Omental fat pad (tissue), 4 donors: Measurements from ENCODE around the gene MEIS1. TPM values are rescaled to one million over a fixed set of nuclear protein-coding genes. Genes with fewer than 3 reads are reported as not detected.

ENCODE experiments used
- ATAC-seq: fragments of 150-250 bp; one replicate; pipeline ENCODE4 v1.9.1; 2016; ENCODE audit warnings: mild to moderate bottlenecking, moderate library complexity; ENCODE audit not compliant: low FRiP score
- DNase-seq: peaks from one replicate; pipeline ENCODE4 v3.0.0-alpha.2; 2019; ENCODE audit warnings: low spot score
- total RNA-seq, 4 donors: library from RNA; depleted of rRNA; stranded (reverse); fragments of >200 nt; gene quantifications; one replicate each; pipeline ENCODE4 v1.1.0, GENCODE V29; 2016
- TF ChIP-seq, protein P1 (sequence below), 3 donors: fragments of 450-650 bp; IDR thresholded peaks; one replicate each; pipeline ENCODE4 v1.5.1; 2016 to 2017; ENCODE audit warnings: antibody characterized with exemption in 3 of 3, mild to moderate bottlenecking in 3 of 3, moderate library complexity in 2 of 3

The MEIS1 gene
- total RNA-seq, 4 donors from 2014 or later, result 19.8 to 67.3 (median 46.3) TPM

DNA sequence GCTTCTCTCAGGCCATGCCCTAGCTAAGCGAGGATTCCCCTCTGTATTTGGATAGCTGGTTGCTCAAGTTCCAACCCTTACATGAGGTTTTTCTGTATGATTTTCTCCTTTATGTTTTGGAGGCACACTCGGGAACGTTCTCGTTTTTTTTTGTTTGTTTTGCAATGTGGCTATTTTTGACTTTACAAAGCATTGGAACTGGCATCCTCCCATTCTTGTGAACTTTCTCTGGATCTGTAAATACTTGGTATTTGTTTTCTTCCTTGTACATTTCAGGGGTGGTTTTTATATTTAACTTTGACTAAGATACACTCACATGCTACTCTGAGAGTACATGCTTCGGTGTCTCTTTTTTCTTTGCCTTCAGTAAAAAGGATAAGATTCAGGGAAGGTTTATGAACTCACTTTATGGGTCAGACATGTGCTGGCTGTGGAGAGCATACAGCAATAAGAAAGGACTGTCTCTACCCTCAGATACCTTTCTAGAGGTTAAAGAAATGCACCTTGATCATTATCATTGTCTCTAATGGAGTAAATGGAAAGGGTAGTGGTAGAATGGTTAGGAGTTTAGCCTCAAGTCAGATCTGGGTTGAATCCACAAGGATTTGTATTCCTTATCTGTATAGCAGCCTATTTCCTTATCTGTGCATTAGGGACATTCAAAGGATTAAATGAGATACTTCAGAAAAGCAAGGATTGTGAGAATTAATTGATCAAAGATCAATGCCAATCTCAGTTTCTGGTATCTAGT is 61.9 kb downstream of the MEIS1 start:
- TF ChIP-seq, protein P1, sequence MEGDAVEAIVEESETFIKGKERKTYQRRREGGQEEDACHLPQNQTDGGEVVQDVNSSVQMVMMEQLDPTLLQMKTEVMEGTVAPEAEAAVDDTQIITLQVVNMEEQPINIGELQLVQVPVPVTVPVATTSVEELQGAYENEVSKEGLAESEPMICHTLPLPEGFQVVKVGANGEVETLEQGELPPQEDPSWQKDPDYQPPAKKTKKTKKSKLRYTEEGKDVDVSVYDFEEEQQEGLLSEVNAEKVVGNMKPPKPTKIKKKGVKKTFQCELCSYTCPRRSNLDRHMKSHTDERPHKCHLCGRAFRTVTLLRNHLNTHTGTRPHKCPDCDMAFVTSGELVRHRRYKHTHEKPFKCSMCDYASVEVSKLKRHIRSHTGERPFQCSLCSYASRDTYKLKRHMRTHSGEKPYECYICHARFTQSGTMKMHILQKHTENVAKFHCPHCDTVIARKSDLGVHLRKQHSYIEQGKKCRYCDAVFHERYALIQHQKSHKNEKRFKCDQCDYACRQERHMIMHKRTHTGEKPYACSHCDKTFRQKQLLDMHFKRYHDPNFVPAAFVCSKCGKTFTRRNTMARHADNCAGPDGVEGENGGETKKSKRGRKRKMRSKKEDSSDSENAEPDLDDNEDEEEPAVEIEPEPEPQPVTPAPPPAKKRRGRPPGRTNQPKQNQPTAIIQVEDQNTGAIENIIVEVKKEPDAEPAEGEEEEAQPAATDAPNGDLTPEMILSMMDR (IDR thresholded peaks at IDR 0.05), result no peak
- no peak for ATAC-seq
- DNase-seq, result no peak

DNA sequence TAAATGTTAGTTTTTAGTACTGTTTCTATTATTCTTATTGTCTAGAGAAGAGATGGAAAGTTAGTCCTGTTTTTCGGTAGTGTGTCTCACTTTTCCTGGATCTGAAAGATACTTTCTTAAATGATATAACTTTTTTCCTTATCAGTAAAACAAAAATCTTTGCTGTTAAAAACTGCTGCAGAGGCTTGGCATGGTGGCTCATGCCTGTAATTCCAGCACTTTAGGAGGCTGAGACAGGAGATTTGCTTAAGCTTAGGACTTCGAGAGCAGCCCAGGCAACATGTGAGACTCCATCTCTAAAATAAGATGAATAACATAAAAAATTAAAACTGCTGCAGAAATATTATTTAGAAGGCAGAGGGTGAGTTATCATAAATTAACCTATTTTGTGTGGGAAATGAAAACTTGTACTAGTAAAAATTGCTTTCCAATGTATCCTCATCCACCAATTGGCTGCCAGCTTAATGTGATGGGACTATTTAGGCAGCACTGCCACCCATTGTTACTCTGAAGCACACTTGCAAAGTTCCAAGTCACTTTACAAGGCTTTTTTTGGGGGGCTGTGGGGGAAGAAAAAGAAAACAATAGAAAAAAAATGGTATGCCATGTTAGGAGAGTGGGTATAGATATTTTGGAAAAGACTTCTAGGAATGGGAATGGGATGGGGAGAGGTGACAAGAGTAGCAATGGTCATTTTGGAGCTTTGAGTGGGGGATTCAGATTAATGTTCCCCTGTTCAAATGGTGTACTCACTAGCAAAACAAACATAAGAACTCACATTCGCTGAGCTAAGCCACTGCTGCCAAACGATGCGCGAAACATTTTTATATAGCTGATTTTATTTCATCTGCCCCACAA is 62.7 kb downstream of the MEIS1 start:
- TF ChIP-seq, protein P1 (IDR thresholded peaks at IDR 0.05), result no peak
- DNase-seq, result no peak
- no peak for ATAC-seq

DNA sequence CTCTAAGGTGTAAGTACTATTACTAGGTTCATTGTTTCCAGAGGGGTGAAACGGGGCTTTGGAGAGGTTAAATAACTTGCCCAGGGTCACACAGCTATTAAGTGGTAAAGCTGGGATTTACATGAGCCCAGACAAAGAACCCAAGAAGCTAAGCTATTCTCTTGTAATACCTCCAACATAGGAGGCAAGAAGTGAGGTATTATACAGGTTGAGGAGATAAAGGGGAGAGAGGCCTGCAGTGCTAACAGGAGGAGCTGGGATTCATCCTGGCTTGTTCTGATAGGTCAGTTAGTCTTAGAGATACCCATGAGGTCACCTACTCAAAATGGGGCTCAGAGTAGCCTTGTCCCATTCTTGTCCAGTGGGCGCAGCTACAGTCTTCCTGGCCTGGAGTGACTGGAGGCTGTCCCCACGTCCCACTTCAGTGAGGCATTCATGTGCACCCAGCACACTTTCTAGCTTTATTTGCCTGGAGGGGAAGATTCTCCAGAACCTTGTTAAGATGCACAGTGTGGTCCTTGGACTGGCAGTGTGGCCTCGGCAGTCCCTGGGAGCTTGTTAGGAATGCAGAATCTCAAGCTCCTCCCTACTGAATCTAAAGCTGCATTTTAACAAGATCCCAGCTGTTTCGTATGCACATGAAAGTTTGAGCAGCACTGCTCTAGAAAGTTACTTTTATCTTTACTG is 63.5 kb downstream of the MEIS1 start:
- TF ChIP-seq, protein P1 (IDR thresholded peaks at IDR 0.05), result no peak
- ATAC-seq, result no peak
- DNase-seq, result no peak

DNA sequence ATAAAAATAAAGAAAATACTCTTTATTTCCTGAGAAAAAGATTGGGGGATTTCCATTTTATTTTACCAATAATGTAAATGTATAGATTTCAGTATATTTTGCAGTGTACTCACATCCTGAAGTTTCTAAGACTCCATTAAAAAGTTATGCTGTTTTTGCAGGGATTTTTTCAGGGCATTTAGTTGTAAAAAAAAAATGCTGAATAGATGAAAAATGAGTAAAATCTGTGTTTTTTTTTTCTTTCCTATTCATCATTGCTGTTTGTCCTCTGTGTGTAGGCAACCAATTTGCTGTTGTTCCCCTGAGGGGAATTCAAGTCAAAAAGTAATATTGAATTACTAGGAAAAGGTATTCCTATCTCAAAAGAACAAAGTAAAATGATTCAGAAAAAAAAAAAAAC is 66.3 kb downstream of the MEIS1 start:
- DNase-seq (no peak), ATAC-seq (no peak)
- TF ChIP-seq, protein P1 (IDR thresholded peaks at IDR 0.05), result no peak

DNA sequence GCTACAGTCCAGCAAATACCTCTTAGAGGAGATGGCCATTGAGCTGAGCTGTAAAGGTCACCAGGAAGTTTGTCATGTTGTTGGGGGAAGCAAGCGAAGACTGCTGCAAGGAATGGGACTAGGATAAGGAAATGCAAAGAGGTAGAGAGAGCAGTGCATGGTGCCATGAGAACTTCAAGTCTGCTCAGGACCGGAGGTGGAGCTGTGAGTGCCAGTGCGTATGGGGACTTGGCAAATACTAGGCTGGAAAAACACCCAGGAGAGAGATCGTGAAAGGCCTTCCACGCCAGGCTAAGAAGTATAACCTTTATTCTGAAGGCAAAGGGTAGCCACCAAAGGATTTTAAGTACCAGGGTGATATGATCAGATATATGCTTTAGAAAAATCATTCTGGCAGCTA is 71.3 kb downstream of the MEIS1 start:
- ATAC-seq (no peak), DNase-seq (no peak)
- TF ChIP-seq, protein P1 (IDR thresholded peaks at IDR 0.05), result no peak

DNA sequence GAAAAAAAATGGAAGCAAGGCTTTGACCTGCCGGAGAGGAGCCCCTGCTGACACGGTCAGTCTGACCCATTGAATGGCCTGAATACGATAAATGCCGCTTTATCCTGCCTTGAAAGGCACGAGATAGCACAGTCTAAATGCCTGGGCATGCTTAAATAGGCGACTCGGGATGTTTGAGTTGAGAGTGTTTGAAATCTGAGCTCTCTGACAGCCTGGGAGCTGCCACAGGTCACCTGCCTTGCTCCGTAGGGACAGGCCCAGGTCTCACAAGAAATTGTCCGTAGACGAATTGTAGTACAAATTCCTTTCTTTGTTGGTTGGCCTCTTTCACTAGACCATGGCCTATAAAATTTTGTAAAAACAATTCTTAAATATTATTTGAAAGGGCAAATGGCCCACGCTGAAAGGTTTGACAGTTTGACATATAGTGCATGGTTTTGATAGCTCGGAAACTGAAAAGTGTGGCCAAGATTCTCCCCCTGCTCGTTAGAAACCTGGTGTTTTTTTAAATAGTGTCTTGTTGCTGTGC is 72.8 kb downstream of the MEIS1 start:
- ATAC-seq, result peak; percentile 5
- TF ChIP-seq, protein P1 (IDR thresholded peaks at IDR 0.05), result no peak

More for the DNA sequence above, 72.8 kb downstream of the MEIS1 start:
- no peak for DNase-seq
